GM19468 (cell line): ENCODE measurements around the gene B3GALT6.

ENCODE experiments used
- ATAC-seq: cut with Tn5 transposase; IDR thresholded peaks from one replicate; pipeline ENCODE4 v1.9.1; 2021; ENCODE audit warnings: mild to moderate bottlenecking, moderate library complexity, moderate number of reproducible peaks; ENCODE audit not compliant: unreplicated experiment; ENCODE audit errors: extremely low read depth

Gene B3GALT6

GRCh38 chr1:1229770-1230169 lies 2.3 kb upstream of the B3GALT6 start:
- ATAC-seq, result no peak

- no peak for ATAC-seq
Observed at GRCh38 chr1:1230656-1231399, 1.2 kb upstream of the B3GALT6 start.

DNA sequence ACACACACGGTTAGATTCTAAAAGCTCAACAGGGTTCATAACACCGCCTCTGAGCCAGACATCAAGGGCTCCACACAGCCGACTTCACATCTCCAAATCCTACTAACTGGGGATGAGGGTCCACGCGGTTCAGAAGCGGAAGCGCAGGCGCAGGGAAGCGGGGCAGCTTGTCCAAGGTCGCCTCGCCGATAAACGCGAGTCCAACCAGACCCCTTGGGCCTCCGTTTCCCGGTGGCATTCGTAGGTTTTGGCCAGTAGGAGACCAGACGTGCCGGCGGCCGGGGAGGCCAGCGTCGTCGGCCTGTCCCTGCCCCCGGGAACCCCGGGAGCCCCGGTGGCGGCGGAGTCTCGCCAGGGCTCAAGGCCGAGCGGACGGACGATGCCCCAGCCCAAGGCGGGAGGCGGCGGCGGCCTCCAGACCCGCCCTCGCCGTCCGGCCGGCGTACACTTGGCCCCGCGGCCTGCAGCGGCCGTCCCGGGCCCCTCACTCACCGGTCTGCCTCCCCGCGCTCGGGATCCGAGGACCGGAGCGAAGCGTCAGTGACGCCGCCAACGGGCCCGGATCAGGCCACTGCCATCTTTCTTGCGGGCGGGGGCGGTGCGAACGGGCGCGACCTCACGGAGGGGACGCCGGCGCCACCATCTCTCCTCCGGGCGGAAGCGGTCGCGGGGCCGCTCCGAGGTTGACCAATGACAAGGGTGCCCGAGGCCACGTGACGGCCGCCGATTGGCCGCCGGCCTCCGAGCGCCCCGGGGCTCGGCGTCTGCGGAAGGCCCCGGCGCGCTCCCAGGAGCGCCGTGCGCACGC lies 433 bp upstream of the B3GALT6 start, which contains the start of gene SDF4:
Gene SDF4, minus strand, starts transcription at position 602 of the 808 bp plus-strand sequence. CDS start 3,229 bp downstream, outside the sequence.
- peak; percentile 91 for ATAC-seq

DNA sequence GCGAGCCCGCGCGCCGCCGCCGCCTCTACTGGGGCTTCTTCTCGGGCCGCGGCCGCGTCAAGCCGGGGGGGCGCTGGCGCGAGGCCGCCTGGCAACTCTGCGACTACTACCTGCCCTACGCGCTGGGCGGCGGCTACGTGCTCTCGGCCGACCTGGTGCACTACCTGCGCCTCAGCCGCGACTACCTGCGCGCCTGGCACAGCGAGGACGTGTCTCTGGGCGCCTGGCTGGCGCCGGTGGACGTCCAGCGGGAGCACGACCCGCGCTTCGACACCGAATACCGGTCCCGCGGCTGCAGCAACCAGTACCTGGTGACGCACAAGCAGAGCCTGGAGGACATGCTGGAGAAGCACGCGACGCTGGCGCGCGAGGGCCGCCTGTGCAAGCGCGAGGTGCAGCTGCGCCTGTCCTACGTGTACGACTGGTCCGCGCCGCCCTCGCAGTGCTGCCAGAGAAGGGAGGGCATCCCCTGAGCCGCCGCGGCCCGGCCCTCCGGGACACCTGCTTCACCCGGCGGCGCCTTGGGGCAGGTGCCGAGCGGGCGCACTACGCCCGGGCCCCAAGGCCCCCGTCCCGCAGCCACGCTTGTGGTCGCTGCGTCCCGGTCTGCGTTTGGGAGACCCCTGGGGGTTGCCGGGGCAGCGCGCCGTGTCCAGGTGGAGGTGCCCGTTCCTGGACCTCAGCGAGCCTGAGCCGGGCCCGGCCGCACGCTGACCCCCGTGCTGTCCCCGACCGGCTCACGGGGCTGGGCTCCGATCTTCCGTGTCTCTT lies 944 bp downstream of the B3GALT6 start:
- no peak for ATAC-seq

DNA sequence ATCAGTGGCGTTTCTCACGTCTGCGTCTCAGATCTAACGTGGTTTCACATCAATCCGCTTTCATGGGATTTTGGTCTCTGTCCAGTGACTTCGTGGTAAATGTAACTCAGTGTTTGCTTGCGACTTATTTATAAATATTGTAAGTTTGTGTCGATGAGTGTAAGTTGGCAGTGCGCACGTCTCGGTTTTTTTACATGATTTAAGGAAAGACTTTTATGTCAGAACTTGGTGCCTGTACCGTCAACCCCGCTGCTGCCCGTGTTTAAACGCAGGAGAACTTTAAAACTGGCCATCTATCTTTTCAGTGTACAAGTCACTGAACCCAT lies 1.5 kb downstream of the B3GALT6 start:
- no peak for ATAC-seq

GRCh38 chr1:1234180-1234808 lies 2.3 kb downstream of the B3GALT6 start:
- ATAC-seq, result no peak

- ATAC-seq, result no peak
Observed at GRCh38 chr1:1235016-1235744, 3.1 kb downstream of the B3GALT6 start.

GRCh38 chr1:1236176-1236763 lies 4.2 kb downstream of the B3GALT6 start:
- no peak for ATAC-seq

- ATAC-seq, result no peak
Observed at GRCh38 chr1:1236945-1237873, 5.2 kb downstream of the B3GALT6 start.

DNA sequence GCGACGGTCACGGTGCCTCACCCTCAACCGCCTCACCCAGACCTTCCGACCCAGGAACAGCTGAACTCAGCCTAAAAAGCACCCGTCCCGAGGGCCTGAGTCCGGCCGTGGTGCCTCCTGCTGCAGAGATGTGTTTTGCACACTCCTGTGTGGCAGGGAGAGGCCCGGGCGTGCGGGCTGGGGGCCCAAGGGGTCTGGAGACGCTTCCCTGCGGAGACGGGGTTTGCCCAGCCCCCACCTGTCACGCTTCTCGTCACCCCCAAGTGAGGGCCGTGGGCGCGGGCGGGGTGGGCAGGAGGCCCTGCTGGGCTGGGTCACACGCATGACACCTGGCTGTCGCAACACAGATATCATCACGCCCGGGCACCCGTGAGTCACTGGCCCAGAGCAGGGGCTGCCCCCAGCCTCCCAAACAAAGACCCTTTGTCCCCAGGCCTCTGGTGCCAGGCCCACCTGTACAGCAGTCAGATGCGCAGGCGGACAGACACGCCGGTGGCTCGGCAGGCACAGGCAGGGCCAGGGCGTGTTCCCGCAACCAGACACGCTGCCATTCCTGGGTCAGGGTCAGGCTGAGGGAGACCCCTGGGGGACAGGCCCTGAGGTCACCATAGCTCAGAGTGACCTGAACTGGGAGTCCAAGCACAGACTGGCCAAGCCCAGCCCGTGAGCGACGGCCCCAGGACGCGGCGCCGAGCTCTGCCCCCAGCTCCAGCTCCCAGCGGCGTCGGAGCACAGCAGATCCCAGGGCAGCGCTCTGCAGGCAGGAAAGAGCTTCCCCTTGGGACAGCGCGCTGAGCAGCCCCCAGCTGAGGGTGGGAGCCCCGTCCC lies 6.1 kb downstream of the B3GALT6 start:
- no peak for ATAC-seq

DNA sequence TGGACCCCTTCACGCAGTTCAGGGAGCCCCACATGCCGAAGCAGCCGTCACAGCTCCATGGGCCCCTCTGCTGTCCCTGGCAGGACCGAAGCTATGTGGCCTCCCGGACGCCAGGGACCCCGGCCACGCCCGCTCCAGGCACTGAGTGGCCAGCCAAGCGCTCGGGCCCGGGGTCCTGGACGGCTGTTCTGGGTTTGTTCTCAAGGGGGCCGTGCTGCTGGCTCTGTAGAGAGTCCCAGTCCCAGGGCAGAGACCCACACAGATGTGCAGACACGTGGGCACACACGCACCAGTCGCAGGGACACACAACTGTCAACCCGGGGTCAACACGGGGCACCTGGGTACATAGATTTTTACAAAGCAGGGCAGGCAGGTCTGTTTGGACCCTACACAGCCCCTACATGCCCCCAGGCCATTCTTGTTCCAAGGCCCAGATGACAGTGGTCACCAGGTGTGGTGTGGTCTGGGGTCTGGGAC lies 6.7 kb downstream of the B3GALT6 start:
- ATAC-seq, result no peak

DNA sequence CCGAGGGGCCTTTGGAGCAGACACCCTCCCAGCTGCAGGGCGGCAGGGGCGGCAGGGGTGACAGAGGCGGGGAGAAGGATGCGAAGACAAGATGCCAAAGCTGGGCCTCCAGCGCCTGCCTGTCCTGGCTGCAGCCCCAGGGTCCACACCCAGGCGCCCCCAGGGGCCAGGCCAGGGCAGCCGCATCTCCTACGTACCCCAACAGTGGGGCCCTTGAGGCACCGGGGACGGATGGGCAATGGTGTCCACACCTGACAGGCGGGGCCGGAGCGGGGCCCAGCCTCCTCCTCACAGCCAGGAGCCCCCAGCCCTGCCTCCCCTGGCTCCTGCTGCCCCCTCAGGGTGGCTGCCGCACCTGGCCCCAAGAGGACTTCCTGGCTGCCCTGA lies 7.2 kb downstream of the B3GALT6 start:
- no peak for ATAC-seq

DNA sequence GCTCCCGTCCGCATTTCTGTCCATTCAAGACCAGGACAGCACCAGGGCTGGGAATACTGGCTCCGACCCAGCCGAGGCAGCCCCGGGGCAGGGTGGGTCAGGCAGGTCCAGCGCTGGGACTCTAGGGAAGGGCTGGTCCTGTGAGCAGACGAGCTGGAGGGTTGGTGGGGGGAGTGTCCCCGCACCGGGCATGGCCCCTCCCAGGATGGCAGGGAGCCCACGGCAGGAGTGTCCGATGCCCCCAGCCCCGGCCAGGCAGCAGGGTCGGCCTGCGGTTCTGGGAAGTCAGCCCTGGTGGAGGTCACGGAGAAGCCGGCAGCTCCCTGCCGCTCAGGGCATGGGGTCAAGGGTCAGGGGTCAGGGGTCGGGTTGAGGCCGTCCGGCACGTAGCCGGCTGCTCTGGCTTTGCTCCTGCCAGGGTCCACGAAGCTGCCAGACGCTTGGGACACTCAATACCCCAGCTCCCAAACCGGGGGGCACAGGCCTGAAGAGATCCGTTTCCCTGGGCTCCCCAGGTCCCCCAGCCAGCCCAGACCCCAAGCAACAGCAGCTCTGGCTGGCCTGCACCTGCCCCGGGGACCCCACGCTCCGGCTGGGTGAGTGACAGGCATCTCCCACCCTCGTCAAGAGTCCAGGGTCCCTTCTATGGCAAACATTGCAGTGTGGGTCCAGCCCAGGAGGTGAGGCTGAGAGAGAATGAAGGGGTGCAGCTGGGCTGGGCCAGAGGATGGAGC lies 7.7 kb downstream of the B3GALT6 start:
- ATAC-seq, result no peak

- no peak for ATAC-seq
Observed at GRCh38 chr1:1240348-1240732, 8.3 kb downstream of the B3GALT6 start.

DNA sequence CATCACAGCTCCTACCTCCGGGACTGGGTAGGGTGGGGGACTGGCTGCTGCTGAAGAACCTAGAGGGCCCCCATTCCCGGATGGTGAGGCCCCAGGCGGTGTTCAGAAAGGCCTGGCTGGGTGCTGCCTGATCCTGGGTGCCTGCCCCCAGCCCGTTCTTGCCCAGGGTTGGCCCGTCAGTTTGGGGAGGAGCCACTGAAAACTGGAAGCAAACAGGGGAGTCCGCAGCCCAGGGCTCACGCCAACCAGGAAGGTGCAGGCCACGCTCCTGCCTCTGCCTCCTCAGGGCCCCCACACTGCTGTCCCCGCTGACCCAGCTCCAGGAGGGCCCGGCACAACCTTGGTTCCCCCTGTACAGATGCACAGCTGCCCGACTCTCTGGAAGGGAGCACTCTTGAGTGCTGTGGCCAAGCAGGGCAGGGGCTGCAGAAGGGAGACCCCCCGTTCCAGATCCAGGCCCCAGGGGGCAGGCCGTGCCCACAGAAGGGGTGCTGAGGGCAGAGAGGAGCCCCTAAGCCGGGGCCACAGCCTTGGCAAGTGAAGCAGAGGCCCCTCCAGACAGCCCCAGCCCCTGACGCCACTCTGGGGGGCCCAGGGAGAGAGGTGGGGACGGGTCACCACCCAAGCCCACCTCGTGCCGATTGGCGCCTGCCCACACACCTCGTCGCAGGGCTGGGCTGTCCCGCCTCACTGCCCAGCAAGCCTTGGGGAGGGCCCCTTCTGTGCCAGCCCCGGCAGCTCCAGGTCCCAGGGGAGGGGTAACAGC lies 9.0 kb downstream of the B3GALT6 start:
- ATAC-seq, result no peak

GRCh38 chr1:1241588-1242219 lies 9.7 kb downstream of the B3GALT6 start:
- no peak for ATAC-seq
